ENCODE results near the gene AKAIN1.

AKAIN1 gene, protein sequence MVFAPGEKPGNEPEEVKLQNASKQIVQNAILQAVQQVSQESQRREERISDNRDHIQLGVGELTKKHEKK

DNA sequence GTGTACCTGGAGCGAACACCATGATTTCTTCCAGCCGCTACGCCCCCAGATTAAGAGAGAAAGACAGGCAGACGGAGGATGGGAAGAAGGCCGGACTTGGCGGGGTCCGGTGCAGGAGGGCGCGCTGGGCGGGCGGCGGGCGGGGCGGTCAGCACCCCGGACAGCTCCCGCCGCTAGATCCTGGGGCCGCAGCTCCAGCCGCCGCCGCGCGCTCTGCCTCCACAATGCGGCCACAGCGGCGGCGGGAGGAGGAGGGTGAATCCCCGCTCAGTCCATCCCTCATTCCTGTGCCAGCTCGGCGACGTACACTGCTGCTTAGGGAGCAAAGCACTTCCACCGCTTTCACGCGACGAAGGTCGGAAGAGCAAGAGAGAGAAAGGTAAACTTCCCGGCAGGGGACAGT lies at the start of gene AKAIN1:
Gene AKAIN1 (minus strand): TSS at position 226 of the 403 bp plus-strand sequence. CDS start 204 bp downstream, at position 22.
- peaks cover 7% of the 10 kb centered on the region for H3K4me1 ChIP-seq (ENCODE audit: insufficient read depth, low read length)
- H3K36me3 ChIP-seq (ENCODE audit: insufficient read depth, low read length) = no peaks in the 10 kb centered on the region
- no peaks in the 10 kb centered on the region for H3K9me3 ChIP-seq (ENCODE audit: low read length)
- H3K27me3 ChIP-seq (ENCODE audit: insufficient read depth, low read length) = peaks cover 38% of the 10 kb centered on the region
- H2AFZ ChIP-seq (ENCODE audit: low read depth, low read length) = peak within 1 kb of the TSS; percentile 64
- H3K4me3 ChIP-seq (ENCODE audit: low read length) = peak within 1 kb of the TSS; percentile 16

DNA sequence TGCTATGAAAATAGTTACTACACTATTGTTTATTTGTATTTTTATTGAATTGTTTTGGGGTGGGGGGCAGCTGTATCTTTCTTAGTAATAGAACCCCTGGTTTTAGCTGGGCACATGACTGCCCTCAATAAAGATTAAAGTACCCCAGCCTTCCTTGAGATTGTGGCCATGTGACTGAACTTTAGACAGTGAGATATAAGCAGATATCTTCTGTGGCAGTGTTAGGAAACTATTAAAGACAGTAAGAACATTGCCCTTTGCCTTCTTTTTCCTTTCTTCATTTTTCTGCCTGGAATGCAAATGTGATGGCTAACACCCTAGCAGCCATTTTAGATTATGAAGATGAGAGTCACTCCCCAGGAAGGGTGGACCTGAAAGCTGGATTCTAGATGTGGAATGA lies 47.9 kb upstream of the AKAIN1 start:
- peaks cover under 1% of the 10 kb centered on the region for H3K4me1 ChIP-seq (ENCODE audit: insufficient read depth, low read length)
- H3K4me3 ChIP-seq (ENCODE audit: low read length) = no peak overlapping the region
- H3K9me3 ChIP-seq (ENCODE audit: low read length) = no peaks in the 10 kb centered on the region
- no peak overlapping the region for H2AFZ ChIP-seq (ENCODE audit: low read depth, low read length)
- H3K27me3 ChIP-seq (ENCODE audit: insufficient read depth, low read length) = no peaks in the 10 kb centered on the region
- peaks cover 23% of the 10 kb centered on the region for H3K36me3 ChIP-seq (ENCODE audit: insufficient read depth, low read length)

DNA sequence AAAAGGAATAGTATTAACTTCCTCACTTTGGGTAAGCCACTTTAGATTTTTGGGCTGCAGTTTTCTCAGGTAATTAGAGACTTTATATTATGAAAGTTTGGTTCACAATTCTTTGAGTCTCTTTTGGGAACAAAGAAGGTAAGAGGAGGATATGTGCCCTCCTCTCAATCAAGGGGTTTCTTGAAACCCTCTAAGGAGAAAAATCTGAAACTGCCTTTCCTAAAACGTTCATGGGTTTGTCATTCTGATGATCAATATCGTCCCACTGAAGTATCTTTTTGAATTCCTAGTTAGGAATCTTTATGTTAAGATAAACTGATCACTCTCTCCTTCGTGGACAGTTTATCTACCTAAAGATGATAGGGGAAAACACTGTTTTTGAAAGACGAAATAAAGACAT lies 42.4 kb upstream of the AKAIN1 start:
- Histone ChIP-seq H3K4me1 (ENCODE audit: insufficient read depth, low read length) (peaks cover 12% of the 10 kb centered on the region), H3K27me3 (ENCODE audit: insufficient read depth, low read length) (no peaks in the 10 kb centered on the region), H3K9me3 (ENCODE audit: low read length) (no peaks in the 10 kb centered on the region), H3K36me3 (ENCODE audit: insufficient read depth, low read length) (peaks cover 23% of the 10 kb centered on the region), H2AFZ (ENCODE audit: low read depth, low read length) (no peak overlapping the region), H3K4me3 (ENCODE audit: low read length) (peak overlapping the region; percentile 72)

DNA sequence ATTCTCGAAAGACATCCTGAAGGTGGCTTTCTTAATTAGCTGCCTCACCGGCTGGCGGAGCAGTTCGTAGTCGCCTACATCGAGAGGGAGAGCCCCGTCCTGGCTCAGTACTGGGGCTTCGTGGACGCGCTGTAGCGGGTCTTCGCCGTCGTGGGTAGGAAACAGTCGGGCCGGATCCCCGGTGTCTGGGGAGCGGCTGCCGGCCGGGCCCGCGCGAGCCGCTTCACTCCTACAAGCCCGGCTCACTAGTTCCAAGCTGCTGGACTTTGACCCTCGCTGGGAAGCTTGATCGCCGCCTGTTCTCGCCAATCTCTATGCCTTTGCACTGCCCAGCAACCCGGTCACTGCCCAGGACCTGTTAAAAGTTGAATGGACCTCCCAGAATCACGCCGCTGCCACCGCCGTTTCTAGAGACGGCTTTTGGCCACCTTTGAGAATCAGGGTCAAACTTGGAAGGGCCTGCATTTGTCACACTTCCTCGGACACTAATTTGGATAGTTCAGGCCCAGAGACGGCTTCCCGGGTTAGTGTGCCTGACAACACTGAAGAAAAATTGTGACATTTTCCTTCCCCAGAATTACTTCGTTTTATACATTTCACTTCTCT lies 41.4 kb upstream of the AKAIN1 start:
- no peaks in the 10 kb centered on the region for H3K9me3 ChIP-seq (ENCODE audit: low read length)
- H3K36me3 ChIP-seq (ENCODE audit: insufficient read depth, low read length) = peaks cover 23% of the 10 kb centered on the region
- H3K4me1 ChIP-seq (ENCODE audit: insufficient read depth, low read length) = peaks cover 12% of the 10 kb centered on the region
- no peaks in the 10 kb centered on the region for H3K27me3 ChIP-seq (ENCODE audit: insufficient read depth, low read length)
- H3K4me3 ChIP-seq (ENCODE audit: low read length) = peak overlapping the region; percentile 72
- H2AFZ ChIP-seq (ENCODE audit: low read depth, low read length) = peak overlapping the region; percentile 95

DNA sequence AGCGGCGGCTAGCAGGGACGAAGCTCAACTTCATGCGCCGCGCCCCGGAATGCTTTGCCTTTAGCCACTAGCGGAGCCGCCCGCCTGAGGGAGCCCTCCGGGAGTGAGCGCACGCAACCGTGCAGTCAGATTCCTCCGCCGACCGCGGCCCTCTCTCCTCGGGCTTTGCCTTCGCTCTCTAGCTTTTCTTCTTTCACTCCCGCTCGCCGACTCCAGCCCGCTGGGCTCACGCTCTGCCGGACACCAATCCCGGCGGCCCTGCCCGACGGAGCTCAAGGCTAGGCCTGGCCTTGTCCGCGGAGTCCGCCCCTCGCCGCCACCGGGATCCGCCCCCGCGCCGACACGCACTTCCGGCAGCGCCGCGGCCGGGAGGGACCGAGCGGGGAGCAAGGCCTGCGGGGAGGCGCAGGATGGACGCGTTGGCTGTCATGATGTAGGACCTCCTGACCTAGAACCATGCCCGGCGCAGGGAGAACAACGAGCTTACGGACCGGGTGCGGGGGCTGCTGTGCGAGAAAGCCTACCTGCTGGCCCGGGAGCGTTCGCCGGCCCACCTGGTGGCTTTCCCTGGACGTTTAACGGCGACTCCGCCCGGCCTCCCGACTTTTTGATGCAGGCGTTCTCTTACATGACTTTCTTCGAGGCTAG lies 40.8 kb upstream of the AKAIN1 start:
- H3K4me3 ChIP-seq (ENCODE audit: low read length) = peak overlapping the region; percentile 72
- H2AFZ ChIP-seq (ENCODE audit: low read depth, low read length) = peak overlapping the region; percentile 95
- peaks cover 12% of the 10 kb centered on the region for H3K4me1 ChIP-seq (ENCODE audit: insufficient read depth, low read length)
- peaks cover under 1% of the 10 kb centered on the region for H3K9me3 ChIP-seq (ENCODE audit: low read length)
- H3K36me3 ChIP-seq (ENCODE audit: insufficient read depth, low read length) = peaks cover 22% of the 10 kb centered on the region
- no peaks in the 10 kb centered on the region for H3K27me3 ChIP-seq (ENCODE audit: insufficient read depth, low read length)

DNA sequence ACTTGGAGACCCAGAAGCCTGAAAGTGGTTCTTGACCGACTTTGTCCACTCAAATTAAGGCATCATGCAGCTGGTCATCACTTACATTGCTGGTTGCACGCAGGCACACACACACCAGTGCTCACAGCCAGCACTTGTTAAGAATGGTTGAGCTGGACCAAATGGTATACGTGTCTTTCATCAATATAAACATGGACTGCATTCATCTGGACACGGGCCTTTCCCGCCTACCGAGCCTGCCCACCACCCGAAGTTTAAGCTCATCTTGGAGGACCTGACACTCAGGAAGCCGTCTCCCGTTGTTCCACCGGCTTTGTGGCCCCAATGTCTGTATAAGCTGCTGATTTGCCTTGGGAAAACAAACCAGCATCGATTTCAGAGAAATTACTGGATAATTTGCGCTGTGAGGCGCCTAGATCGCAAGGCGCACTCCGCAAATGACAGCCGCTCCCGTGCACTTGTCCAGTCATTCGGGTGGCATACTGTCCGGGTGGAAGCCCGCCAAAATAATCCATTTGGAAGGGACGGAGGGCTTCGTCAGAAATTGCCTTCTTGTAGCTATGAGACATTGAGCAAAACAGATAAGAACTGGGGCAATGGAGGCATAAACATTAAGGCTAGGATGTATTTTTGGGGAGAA lies 40.1 kb upstream of the AKAIN1 start:
- H3K4me3 ChIP-seq (ENCODE audit: low read length) = peak overlapping the region; percentile 72
- H2AFZ ChIP-seq (ENCODE audit: low read depth, low read length) = peak overlapping the region; percentile 95
- H3K36me3 ChIP-seq (ENCODE audit: insufficient read depth, low read length) = peaks cover 16% of the 10 kb centered on the region
- H3K27me3 ChIP-seq (ENCODE audit: insufficient read depth, low read length) = no peaks in the 10 kb centered on the region
- H3K4me1 ChIP-seq (ENCODE audit: insufficient read depth, low read length) = peaks cover 12% of the 10 kb centered on the region
- H3K9me3 ChIP-seq (ENCODE audit: low read length) = peaks cover 3% of the 10 kb centered on the region

DNA sequence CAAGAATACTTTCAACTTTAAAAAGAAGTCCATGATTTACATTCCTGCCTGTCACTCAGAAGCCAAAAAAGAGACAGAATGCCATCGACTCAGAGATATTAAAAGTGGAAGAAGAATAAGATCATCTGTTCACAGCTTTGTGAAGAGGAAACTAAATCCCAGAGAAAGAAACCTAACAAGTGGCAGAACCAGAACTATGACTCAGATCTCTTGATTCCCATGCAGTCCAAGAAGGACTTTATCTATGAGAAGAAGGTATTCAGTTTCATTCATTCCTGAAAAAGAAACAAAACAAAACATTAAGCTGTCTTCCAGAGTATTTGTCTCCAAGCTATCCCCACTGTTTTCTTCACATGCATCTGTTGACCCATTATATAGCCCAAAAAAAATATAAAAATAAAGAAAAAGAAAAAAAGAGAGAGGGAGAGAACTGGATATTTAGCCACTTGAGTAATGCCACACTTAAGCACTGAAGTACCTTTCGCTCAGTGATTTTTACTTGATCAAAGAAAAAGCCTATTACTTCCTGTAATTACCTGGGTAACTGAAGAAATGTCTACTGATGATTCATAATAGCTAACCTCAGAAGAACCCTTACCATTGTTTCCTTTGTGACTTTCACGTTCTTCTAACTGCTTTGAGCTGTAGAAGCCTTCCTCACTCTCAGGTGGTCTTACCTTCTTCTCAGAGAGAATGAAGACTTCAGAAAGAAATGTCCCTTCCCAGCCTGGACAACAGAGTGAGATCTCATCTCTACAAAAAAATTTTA lies 17.7 kb upstream of the AKAIN1 start:
- no peak overlapping the region for H3K4me3 ChIP-seq (ENCODE audit: low read length)

DNA sequence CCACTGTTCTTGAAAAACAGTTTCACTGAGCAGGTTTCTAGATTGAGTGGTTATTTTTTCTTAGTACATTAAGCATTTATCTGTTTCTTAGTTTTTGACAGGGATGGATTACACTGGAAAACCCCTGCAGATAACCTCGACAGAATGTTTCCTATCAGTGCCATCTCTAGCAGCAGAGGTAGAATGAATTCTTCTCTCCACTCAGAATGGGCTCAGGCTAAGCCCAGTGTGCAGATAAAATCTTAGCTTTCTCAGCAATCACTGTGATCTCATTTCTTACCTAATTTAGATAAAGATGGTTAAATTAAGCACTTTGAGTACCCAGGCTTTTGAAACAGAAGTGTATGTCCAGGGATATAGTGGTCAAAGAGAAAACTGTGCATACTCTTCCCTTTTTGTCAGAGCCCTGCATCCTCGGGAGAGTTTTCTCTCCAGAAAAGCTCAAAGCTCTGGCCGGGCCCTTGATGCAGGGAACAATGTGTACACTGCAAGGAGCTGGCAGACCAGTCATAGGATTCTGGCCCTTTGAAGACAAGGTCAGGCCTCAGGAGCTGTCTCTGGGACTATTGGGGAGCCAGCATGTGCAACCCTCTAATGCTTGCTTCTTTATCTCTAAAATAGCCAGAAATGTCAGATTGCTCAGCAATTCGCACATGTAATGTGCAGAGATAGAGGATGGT lies 10.6 kb upstream of the AKAIN1 start:
- peaks cover 4% of the 10 kb centered on the region for H3K27me3 ChIP-seq (ENCODE audit: insufficient read depth, low read length)
- no peak overlapping the region for H3K4me3 ChIP-seq (ENCODE audit: low read length)
- no peak overlapping the region for H2AFZ ChIP-seq (ENCODE audit: low read depth, low read length)
- H3K4me1 ChIP-seq (ENCODE audit: insufficient read depth, low read length) = no peaks in the 10 kb centered on the region
- H3K36me3 ChIP-seq (ENCODE audit: insufficient read depth, low read length) = no peaks in the 10 kb centered on the region
- no peaks in the 10 kb centered on the region for H3K9me3 ChIP-seq (ENCODE audit: low read length)

More for the DNA sequence above, 17.7 kb upstream of the AKAIN1 start:
- Histone ChIP-seq H2AFZ (ENCODE audit: low read depth, low read length) (no peak overlapping the region), H3K36me3 (ENCODE audit: insufficient read depth, low read length) (no peaks in the 10 kb centered on the region), H3K9me3 (ENCODE audit: low read length) (no peaks in the 10 kb centered on the region), H3K27me3 (ENCODE audit: insufficient read depth, low read length) (no peaks in the 10 kb centered on the region), H3K4me1 (ENCODE audit: insufficient read depth, low read length) (no peaks in the 10 kb centered on the region)

DNA sequence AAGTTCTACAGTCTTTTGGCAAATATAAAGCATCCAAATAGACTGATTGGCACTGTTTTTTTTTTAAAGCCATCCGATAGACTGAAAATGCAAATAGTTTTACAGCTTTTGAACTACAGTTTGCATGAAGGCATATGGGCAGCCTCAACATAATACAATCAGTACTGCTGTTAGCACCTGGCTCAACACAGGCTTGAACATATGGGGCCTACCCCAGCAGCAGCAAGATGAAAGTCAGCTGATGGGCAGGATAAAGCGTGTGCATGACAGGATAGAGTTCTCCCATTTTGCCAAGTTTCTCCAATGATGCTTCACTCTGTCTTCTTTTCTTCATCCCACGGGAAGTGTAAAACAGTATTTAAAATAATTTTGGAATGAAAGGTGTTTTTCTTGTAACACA lies 1.3 kb upstream of the AKAIN1 start:
- Histone ChIP-seq H3K4me1 (ENCODE audit: insufficient read depth, low read length) (peaks cover 7% of the 10 kb centered on the region), H2AFZ (ENCODE audit: low read depth, low read length) (no peak overlapping the region), H3K9me3 (ENCODE audit: low read length) (no peaks in the 10 kb centered on the region), H3K36me3 (ENCODE audit: insufficient read depth, low read length) (no peaks in the 10 kb centered on the region), H3K4me3 (ENCODE audit: low read length) (no peak overlapping the region), H3K27me3 (ENCODE audit: insufficient read depth, low read length) (peaks cover 38% of the 10 kb centered on the region)

DNA sequence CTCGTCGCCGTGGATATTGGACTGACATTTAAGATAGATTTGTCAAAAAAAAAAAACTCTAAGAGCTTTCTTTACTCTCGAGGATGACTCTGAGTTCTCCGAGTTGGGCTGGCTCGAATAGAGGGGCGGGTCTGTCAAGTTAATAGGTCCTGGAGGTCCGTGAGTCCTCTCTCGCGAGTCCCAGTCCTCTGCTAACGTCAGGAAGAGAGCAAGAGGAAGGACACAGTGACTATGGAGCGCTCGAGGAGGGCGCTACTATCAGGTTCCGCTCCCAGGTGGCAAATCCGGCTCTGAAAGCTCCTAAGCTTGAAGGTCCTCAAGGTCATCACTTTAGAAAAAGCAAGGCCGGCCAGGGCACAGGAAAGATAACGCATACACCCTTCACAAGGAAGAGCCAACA lies 404 bp upstream of the AKAIN1 start:
- Histone ChIP-seq H3K4me3 (ENCODE audit: low read length) (peak overlapping the region; percentile 16), H3K36me3 (ENCODE audit: insufficient read depth, low read length) (no peaks in the 10 kb centered on the region), H3K4me1 (ENCODE audit: insufficient read depth, low read length) (peaks cover 7% of the 10 kb centered on the region), H3K9me3 (ENCODE audit: low read length) (no peaks in the 10 kb centered on the region), H2AFZ (ENCODE audit: low read depth, low read length) (no peak overlapping the region), H3K27me3 (ENCODE audit: insufficient read depth, low read length) (peaks cover 38% of the 10 kb centered on the region)

DNA sequence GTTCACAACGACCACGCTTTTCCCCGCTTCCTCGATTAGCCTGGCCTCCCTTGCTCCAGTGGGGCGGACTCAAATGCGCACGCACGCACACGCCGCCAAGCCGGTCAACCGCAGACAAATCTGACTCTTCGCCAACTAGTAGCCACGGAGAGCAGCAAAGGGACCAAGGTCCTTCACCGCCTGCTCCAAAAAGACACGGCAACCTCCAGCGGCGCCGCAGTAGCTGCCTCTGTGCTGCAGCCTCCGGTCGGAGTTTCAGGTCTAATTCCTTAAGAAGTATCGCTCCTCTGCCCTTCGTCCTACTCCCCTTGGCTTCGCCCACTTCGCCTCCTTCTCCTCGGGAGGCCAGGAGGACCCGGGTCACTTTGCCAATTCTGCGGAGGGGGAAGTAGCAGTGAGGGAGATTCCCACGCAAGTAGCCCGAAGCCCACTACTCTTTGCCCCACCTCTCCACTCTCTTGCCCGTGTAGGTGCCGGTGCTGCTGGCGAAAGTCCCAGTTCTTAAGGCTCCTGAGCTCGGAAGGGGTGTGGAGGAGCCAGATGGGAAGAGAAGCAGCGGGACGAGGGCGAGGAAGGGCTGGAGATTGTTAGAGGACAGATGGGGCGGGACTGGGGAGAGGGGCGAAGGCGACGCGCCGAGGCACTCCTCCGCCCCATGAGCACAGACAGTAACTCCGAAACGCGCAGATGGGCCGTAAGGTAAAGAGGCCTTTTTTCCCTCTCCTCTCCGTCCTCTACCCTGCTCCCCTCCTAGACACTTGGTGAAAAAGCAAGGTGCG lies 615 bp downstream of the AKAIN1 start:
- Histone ChIP-seq H3K4me3 (ENCODE audit: low read length) (no peak overlapping the region), H3K4me1 (ENCODE audit: insufficient read depth, low read length) (peaks cover 7% of the 10 kb centered on the region), H3K27me3 (ENCODE audit: insufficient read depth, low read length) (peaks cover 38% of the 10 kb centered on the region), H2AFZ (ENCODE audit: low read depth, low read length) (peak overlapping the region; percentile 64), H3K36me3 (ENCODE audit: insufficient read depth, low read length) (no peaks in the 10 kb centered on the region), H3K9me3 (ENCODE audit: low read length) (no peaks in the 10 kb centered on the region)

DNA sequence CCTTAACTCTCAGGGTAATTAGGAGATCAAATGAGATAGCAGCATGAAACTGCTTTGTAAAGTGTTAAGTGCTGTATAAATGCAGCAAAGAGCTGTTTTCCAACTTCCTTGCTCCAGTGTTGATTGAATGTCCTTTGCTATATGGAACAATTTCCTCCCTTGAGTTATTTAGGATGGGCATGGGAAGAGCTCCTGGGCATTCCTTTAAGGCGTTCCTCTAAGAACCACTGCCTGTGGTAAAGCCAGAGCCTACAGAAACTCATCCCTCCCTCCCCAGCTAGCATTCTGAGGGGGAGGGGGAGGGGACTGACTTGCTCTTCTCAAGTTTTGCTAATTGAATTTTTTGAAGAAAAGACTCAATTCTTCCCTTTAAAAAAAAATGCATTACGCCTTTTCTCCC lies 1.4 kb downstream of the AKAIN1 start:
- Histone ChIP-seq H3K36me3 (ENCODE audit: insufficient read depth, low read length) (no peaks in the 10 kb centered on the region), H3K4me1 (ENCODE audit: insufficient read depth, low read length) (peaks cover 7% of the 10 kb centered on the region), H3K9me3 (ENCODE audit: low read length) (no peaks in the 10 kb centered on the region), H2AFZ (ENCODE audit: low read depth, low read length) (no peak overlapping the region), H3K27me3 (ENCODE audit: insufficient read depth, low read length) (peaks cover 38% of the 10 kb centered on the region), H3K4me3 (ENCODE audit: low read length) (no peak overlapping the region)
